ENCODE results near the gene YEATS4.
"Not testable (repeated sequence)": the region's sequence is repeated elsewhere in the genome, so short reads cannot be mapped to it uniquely, and the experiment has no call there.

The YEATS4 gene

DNA sequence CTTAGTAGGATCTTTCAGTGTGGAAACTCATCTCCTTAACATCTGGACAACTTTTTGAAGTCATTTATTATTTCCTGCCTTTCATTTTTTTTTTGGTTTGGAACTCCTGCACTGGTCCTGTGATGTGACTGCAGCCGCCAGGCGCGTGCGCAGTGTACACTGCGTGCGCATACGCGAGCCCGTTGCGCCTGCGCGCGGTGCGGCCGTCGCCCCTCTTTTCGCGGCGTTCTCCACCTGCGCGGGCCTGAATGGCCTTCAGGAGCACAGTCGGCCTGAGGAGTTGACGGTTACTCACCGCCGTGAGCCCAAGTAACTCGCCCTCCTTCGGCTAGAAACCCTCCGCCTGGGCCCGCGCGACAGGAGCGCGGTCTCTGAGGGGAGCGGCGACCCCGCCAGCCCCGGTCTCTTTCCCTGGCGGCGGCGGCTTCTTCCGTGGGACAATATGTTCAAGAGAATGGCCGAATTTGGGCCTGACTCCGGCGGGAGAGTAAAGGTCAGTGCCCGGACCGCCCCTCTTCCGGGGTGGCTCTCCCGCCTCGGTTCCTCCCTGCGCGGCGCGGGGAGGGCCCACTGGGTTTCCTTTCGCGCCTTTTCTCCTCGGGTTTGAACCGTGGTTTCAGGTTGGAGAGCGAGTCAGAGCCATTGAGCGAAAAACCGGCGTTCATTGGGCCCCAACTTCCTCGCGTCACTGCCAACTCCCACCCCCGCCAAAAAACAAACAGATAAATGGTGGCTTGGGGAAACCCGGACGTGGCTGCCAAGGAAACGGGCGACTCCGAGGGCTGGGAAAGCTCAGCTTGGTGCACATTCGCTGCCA lies at the start of gene YEATS4:
TSS of gene YEATS4 (plus strand) at position 213 of the 817 bp plus-strand sequence. CDS start at position 443, 230 bp downstream.
- no peak for FAIRE-seq

DNA sequence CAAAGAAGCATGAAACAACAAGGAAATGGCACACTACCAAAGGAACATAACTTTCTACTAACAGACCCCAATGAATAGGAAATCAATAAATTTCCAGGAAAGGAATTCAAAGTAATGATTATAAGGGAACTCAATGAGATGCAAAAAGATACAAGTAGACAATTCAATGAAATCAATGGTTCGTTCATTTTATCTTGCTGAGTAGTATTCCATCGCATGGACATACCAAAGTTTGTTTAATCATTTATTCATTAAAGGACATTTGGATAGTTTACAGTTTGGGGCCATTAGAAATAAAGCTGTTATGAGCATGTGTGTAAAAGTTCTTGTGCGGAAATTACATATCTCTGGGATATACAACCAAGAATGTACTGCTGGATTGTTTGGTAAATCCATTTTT lies 46.3 kb upstream of the YEATS4 start:
- no peak for FAIRE-seq

DNA sequence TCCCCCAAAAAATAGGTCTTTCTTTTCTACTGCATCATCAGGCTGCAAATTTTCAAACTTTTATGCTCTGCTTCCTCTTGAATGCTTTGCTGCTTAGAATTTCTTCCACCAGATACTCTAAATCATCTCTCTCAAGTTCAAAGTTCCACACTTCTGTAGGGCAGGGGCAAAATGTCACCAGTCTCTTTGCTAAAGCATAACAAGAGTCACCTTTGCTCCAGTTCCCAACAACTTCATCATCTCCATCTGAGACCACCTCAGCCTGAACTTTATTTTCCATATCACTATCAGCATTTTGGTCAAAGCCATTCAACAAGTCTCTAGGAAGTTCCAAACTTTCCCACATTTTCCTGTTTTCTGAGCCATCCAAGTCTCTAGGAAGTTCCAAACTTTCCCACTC lies 42.8 kb upstream of the YEATS4 start:
- not testable (repeated sequence) for FAIRE-seq

- FAIRE-seq = not testable (repeated sequence)
Measured at GRCh38 chr12:69317233-69317632, 42.3 kb upstream of the YEATS4 start.

DNA sequence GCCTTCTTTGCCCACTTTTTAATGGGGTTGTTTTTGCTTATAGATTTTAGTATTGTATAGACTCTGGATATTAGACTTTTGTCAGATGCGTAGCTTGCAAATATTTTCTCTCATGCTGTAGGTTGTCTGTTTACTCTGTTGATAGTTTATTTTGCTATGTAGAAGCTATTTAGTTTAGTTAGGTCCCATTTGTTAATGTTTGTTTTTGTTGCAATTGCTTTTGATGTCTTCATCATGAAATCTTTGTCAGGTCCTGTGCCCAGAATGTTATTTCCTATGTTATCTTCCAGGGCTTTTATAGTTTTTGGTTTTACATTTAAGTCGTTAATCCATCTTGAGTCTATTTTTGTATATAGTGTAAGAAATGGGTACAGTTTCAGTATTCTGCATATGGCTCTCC lies 41.3 kb upstream of the YEATS4 start:
- FAIRE-seq = no peak

GRCh38 chr12:69321351-69321750 lies 38.2 kb upstream of the YEATS4 start:
- no peak for FAIRE-seq

DNA sequence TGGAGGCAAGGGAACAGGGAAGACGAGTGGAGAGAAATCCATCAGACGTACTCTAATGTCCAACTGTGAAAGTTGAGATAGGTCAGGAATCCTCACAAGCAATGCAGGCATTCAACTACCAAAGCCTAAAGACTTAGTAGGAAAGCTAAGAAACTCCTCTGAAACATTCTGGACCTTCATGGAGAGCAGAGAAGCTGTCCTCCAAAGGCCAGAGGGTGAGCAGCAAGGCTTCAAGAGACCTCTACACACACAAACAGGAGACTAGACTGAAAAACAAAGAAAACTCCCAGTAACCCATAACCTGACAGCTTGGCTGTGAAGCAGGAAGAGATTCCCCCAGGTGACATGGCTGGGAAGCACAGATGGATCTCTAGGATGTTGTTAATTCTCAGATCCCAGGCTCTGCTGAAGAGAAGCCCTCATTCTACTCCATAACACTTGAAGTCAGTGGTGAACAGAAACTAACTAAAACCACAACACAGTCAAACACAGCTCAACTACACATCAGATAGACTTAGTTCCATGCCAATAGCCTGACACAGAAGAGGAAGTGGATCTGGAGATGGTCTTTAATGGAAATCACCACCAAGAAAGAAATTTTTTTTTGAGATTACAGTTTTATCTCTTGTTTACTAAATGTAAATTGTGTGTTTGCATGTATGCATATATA lies 34.6 kb upstream of the YEATS4 start:
- FAIRE-seq = no peak

- FAIRE-seq = no peak
Measured at GRCh38 chr12:69328426-69328825, 31.1 kb upstream of the YEATS4 start.

- no peak for FAIRE-seq
Measured at GRCh38 chr12:69329669-69330428, 29.7 kb upstream of the YEATS4 start.

DNA sequence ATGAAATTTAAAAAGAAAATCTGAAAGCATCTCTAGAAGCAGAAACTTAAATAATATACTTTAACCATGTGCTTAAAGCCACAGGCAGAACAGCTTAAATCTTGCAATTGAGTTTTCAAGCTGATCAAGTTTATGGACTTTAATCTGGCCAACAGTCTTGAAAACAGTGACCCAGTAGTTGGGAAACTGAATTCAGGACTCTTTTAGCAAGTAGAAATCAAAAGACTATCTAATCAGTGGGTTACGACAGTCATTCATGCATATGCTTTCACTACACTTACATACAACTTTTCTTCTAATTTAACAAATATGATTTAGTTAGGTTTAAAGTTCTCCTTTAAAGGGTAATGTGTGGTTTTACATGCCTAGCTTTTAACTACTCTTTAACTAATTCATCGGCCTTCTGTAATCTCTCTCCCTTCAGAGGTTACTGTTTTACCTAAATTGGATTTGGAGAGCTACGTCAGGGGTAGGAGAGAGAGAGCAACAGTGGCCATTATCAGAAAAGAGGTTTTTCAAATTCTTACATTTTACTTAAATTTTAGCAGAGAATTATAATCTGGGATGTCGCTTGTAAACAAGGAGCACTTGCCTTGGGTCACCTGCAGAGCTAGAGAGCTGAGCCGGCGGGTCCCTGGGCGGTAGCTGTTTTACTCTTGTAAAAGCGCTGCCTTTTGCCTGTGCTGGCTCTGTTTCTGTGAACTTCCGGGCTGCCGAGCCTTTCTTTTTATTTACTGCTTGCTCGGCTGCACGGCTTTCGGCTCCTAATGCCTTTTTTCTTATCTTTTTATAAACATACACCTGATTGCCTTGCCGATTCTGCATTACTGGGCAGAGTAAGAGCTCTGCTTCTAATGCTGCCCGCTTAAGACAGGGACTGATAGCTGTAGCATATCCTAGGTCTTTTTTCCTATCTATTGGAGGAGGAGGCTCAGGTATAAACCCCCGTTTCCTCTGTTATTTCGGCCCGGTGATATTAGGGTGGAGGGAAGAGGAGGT lies 28.8 kb upstream of the YEATS4 start:
- FAIRE-seq = no peak

DNA sequence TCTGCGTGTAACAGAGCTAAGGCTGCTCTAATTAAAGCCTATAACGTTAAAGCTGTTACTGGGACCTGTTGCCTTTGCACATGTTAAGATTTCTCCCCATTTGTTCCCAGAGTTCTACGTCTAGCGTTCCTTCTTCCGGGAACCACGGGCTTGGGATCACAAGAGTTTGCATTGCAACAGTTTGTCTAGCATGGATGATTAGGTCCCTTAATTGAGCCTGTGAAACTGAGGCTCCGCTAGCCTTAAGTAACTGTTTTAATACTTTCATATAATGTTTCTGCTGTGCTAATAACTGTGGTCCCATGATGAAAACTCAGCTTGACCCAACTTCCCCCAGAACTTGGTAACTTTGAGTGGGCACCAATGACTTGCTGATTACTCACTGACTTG lies 28.0 kb upstream of the YEATS4 start:
- no peak for FAIRE-seq

DNA sequence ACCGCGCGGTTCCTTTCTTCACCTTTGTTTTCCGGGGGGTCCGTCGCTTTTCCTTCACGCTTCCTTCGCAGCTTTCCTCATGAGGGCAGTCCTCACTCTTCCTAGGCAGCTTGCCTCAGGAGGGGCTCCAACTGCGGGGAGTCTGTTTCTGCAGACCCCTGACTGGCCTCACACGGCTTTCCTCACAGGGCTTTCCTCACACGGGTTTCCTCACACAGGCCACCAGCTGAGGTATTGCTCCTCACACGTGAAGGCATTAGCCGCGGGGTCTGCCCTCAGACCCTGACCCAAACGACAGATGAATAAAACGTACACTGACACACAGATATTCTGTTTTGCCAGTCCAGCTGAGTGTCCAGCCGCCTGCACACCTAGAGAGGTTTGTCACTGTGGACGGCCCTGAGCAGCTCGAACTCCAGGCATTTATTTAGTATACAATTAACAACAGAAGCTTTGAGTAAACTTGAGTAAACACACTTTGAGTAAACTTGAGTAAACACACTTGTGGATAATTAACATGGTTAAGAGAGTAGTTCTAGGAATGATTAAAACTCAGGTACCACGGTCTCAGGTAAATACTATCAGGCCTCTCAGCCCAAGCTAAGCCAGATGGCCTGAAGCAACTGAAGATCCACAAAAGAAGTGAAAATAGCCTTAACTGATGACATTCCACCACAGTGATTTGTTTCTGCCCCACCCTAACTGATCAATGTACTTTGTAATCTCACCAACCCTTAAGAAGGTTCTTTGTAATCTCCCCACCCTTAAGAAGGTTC lies 27.4 kb upstream of the YEATS4 start:
- FAIRE-seq = no peak

DNA sequence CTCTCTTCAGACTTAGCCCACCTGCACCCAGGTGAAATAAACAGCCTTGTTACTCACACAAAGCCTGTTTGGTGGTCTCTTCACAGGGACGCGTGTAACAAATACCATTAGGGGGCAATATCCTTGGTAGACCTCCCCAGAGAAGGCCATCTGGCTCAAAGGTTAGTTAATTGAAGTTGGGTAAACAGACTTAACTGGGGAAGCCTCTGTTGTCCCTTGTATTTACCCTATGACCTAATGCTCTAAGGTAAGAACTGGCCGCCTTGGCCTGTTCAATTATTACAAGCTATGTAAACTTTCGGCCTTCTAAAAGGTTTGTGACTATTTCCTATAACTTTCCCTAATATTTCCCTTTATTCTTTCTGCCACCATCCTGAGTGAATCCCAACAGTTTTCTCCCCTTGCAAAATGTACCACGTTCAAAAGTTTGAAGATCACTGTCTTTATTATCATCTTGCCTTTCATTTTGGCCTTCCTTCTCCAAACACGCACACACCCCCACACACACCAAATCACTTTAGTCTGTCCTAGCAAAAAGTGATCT lies 26.7 kb upstream of the YEATS4 start:
- FAIRE-seq = no peak

- no peak for FAIRE-seq
Measured at GRCh38 chr12:69334158-69334557, 25.4 kb upstream of the YEATS4 start.

- no peak for FAIRE-seq
Measured at GRCh38 chr12:69337311-69338090, 22.0 kb upstream of the YEATS4 start.

DNA sequence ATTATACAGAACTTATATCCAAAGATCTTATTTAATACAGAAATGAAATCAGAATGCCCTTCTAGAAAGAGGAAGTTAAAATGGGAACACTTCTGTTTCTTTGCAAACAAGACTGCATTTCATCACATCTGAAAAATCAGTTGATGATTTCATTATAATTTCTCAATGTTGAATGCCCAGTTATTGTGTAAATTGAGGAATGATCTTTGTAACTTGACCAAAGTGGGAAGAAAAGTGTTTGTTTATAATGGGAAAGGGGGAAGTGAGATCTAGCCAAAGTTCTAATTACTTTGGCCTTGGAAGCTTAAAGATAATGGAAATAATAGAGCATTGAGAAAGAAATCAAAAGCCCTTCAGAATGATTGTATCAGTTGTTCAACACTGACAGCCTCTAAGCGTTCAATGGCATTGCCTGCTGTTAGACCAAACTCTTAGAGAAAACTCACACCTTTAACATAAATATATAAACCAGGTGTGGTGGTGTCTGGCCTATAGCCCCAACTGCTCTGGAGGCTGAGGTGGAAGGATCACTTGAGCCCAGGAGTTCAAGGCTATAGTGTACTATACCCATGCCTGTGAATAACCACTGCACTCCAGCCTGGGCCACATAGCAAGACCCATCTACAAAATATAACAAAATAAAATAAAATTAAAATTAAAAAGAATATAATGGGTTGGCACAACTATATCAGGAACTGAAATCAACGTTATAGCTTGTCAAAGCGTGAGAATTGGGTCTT lies 21.3 kb upstream of the YEATS4 start:
- FAIRE-seq = no peak

- no peak for FAIRE-seq
Measured at GRCh38 chr12:69338936-69339335, 20.6 kb upstream of the YEATS4 start.

DNA sequence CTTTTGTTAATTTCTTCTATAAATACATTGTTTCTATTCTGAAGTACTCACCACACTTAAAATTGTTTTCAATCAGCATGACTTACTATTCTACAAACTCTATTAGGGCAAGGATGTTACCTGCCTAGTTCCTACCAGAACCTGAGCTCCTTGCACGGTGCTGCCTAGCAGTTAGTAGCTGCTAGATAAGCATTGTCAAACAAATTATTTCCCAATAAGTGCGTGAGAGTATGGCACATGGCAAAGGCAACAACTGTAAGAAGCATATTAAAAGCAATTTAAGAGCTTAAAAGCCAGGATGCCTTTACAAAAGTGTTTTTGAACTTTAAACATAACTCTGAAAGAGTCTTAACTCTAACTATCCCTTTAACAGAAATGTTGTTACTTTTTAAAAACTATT lies 19.5 kb upstream of the YEATS4 start:
- FAIRE-seq = no peak

DNA sequence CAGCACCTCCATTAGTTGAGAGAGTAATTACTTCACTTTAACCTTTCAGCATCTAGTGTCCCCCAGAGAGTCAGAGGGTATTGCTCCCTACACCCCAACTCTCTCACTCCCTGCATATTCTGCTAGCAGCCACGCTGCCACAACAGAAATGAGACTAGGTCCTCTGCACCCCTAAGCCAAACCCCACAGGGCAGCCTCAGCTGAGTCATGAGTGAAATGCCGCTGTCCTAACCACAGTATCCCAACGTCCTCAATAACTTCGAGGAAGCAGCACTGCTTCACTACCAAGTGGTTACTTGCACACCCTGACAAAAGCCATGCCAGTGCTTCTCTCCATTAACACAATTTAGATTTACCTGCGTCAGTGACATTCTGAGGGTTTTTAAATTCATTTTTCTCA lies 18.2 kb upstream of the YEATS4 start:
- no peak for FAIRE-seq

GRCh38 chr12:69342421-69342820 lies 17.1 kb upstream of the YEATS4 start:
- no peak for FAIRE-seq

Data from TTC549 (cell line).